ENCODE measurements around the gene NUAK1. TPM values are rescaled to one million over a fixed set of nuclear protein-coding genes. Genes with fewer than 3 reads are reported as not detected.

Gene NUAK1
- total and polyA plus RNA-seq, 2 experiments from 2014 or later, result 5.4 to 16.9 TPM

DNA sequence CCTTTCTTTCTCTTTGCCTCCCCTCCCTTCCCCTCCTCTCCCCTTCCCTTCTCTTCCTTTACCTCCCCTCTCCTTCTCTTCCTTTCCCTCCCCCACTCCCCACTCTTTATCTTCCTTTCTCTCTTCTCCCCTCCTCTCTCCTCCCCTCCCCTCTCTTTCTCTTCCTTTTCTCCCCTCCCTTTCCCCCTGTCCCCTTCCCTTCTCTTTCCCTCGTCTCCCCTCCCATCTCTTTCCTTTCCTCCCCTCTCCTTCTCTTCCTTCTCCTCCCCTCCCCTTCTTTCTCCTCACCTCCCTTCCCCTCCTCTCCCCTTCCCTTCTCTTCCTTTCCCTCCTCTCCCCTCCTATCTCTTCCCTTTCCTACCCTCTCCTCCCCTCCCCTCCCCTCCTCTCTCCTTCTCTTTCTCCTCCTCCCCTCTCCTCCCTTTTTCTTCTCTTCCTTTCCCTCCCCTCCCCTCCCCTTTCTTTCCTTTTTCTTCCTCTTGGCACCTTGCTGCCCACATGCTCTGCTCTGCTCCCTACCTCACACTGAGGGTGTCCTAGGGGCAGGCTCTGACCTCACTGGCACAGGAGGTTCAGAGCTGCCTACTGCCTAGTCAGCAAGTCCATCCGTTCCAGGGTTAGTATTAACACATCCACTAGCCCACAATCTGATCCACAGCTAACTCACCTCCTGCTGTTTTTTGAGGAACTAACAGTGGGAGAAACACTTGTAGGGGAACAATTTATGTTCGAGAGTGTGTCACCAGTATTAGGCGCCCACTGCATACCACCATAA lies 101.0 kb downstream of the NUAK1 start:
- no peak overlapping the region for H3K4me3 ChIP-seq
- no peak overlapping the region for H3K27ac ChIP-seq (ENCODE audit: low read depth)
- H3K36me3 ChIP-seq (ENCODE audit: insufficient read depth), result no peaks in the 10 kb centered on the region
- H4K20me1 ChIP-seq (replicated peaks; ENCODE audit: insufficient read depth), result no peaks in the 10 kb centered on the region
- H3K79me2 ChIP-seq (replicated peaks; ENCODE audit: insufficient read depth), result no peaks in the 10 kb centered on the region
- H3K27me3 ChIP-seq (ENCODE audit: insufficient read depth), result no peaks in the 10 kb centered on the region
- H3K9me3 Mint-ChIP-seq, result no peaks in the 10 kb centered on the region; the same call in 2 of the 3 replicates
- no peaks in the 10 kb centered on the region for H3F3A ChIP-seq (replicated peaks; ENCODE audit: low read depth)
- ATAC-seq (no peak), DNase-seq (ENCODE audit: low spot score) (no peak)
- H3K9me2 ChIP-seq (ENCODE audit: insufficient read depth), result peaks cover 3% of the 10 kb centered on the region; the same call in 1 of the 2 replicates
- H3K4me3 Mint-ChIP-seq, result no peak overlapping the region
- peaks cover 3% of the 10 kb centered on the region; the same call in 2 of the 3 replicates for H3K4me1 Mint-ChIP-seq
- TF ChIP-seq EZH2phosphoT487 (IDR thresholded peaks at IDR 0.05; ENCODE audit: unreplicated experiment) (no peak), EZH2 (IDR thresholded peaks at IDR 0.05; ENCODE audit: low read depth, unreplicated experiment) (no peak), ZNF331 (CRISPR knock-in tag; IDR thresholded peaks at IDR 0.05; ENCODE audit: low read depth) (no peak), CREB1 (CRISPR knock-in tag; IDR thresholded peaks at IDR 0.05; ENCODE audit: low read depth) (no peak), JUNB (IDR thresholded peaks at IDR 0.05; ENCODE audit: unreplicated experiment) (no peak), POLR2AphosphoS5 (IDR thresholded peaks at IDR 0.05; ENCODE audit: low read depth) (no peak), ZNF114 (CRISPR knock-in tag; IDR thresholded peaks at IDR 0.05) (no peak), STAT1 (IDR thresholded peaks at IDR 0.05; ENCODE audit: unreplicated experiment) (no peak), NANOG (IDR thresholded peaks at IDR 0.05; ENCODE audit: borderline replicate concordance) (no peak)
- TF ChIP-seq, protein P1, sequence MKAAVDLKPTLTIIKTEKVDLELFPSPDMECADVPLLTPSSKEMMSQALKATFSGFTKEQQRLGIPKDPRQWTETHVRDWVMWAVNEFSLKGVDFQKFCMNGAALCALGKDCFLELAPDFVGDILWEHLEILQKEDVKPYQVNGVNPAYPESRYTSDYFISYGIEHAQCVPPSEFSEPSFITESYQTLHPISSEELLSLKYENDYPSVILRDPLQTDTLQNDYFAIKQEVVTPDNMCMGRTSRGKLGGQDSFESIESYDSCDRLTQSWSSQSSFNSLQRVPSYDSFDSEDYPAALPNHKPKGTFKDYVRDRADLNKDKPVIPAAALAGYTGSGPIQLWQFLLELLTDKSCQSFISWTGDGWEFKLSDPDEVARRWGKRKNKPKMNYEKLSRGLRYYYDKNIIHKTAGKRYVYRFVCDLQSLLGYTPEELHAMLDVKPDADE (IDR thresholded peaks at IDR 0.05), result no peak
- TF ChIP-seq, protein P2, sequence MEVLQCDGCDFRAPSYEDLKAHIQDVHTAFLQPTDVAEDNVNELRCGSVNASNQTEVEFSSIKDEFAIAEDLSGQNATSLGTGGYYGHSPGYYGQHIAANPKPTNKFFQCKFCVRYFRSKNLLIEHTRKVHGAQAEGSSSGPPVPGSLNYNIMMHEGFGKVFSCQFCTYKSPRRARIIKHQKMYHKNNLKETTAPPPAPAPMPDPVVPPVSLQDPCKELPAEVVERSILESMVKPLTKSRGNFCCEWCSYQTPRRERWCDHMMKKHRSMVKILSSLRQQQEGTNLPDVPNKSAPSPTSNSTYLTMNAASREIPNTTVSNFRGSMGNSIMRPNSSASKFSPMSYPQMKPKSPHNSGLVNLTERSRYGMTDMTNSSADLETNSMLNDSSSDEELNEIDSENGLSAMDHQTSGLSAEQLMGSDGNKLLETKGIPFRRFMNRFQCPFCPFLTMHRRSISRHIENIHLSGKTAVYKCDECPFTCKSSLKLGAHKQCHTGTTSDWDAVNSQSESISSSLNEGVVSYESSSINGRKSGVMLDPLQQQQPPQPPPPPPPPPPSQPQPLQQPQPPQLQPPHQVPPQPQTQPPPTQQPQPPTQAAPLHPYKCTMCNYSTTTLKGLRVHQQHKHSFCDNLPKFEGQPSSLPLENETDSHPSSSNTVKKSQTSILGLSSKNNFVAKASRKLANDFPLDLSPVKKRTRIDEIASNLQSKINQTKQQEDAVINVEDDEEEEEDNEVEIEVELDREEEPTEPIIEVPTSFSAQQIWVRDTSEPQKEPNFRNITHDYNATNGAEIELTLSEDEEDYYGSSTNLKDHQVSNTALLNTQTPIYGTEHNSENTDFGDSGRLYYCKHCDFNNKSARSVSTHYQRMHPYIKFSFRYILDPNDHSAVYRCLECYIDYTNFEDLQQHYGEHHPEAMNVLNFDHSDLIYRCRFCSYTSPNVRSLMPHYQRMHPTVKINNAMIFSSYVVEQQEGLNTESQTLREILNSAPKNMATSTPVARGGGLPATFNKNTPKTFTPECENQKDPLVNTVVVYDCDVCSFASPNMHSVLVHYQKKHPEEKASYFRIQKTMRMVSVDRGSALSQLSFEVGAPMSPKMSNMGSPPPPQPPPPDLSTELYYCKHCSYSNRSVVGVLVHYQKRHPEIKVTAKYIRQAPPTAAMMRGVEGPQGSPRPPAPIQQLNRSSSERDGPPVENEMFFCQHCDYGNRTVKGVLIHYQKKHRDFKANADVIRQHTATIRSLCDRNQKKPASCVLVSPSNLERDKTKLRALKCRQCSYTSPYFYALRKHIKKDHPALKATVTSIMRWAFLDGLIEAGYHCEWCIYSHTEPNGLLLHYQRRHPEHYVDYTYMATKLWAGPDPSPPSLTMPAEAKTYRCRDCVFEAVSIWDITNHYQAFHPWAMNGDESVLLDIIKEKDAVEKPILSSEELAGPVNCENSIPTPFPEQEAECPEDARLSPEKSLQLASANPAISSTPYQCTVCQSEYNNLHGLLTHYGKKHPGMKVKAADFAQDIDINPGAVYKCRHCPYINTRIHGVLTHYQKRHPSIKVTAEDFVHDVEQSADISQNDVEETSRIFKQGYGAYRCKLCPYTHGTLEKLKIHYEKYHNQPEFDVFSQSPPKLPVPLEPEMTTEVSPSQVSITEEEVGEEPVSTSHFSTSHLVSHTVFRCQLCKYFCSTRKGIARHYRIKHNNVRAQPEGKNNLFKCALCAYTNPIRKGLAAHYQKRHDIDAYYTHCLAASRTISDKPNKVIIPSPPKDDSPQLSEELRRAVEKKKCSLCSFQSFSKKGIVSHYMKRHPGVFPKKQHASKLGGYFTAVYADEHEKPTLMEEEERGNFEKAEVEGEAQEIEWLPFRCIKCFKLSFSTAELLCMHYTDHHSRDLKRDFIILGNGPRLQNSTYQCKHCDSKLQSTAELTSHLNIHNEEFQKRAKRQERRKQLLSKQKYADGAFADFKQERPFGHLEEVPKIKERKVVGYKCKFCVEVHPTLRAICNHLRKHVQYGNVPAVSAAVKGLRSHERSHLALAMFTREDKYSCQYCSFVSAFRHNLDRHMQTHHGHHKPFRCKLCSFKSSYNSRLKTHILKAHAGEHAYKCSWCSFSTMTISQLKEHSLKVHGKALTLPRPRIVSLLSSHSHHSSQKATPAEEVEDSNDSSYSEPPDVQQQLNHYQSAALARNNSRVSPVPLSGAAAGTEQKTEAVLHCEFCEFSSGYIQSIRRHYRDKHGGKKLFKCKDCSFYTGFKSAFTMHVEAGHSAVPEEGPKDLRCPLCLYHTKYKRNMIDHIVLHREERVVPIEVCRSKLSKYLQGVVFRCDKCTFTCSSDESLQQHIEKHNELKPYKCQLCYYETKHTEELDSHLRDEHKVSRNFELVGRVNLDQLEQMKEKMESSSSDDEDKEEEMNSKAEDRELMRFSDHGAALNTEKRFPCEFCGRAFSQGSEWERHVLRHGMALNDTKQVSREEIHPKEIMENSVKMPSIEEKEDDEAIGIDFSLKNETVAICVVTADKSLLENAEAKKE (CRISPR knock-in tag; IDR thresholded peaks at IDR 0.05), result no peak
- TF ChIP-seq, protein P3, sequence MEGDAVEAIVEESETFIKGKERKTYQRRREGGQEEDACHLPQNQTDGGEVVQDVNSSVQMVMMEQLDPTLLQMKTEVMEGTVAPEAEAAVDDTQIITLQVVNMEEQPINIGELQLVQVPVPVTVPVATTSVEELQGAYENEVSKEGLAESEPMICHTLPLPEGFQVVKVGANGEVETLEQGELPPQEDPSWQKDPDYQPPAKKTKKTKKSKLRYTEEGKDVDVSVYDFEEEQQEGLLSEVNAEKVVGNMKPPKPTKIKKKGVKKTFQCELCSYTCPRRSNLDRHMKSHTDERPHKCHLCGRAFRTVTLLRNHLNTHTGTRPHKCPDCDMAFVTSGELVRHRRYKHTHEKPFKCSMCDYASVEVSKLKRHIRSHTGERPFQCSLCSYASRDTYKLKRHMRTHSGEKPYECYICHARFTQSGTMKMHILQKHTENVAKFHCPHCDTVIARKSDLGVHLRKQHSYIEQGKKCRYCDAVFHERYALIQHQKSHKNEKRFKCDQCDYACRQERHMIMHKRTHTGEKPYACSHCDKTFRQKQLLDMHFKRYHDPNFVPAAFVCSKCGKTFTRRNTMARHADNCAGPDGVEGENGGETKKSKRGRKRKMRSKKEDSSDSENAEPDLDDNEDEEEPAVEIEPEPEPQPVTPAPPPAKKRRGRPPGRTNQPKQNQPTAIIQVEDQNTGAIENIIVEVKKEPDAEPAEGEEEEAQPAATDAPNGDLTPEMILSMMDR (conservative IDR thresholded peaks at IDR 0.05; ENCODE audit: low read depth in 2 of 2), result no peak
- TF ChIP-seq, protein P4, sequence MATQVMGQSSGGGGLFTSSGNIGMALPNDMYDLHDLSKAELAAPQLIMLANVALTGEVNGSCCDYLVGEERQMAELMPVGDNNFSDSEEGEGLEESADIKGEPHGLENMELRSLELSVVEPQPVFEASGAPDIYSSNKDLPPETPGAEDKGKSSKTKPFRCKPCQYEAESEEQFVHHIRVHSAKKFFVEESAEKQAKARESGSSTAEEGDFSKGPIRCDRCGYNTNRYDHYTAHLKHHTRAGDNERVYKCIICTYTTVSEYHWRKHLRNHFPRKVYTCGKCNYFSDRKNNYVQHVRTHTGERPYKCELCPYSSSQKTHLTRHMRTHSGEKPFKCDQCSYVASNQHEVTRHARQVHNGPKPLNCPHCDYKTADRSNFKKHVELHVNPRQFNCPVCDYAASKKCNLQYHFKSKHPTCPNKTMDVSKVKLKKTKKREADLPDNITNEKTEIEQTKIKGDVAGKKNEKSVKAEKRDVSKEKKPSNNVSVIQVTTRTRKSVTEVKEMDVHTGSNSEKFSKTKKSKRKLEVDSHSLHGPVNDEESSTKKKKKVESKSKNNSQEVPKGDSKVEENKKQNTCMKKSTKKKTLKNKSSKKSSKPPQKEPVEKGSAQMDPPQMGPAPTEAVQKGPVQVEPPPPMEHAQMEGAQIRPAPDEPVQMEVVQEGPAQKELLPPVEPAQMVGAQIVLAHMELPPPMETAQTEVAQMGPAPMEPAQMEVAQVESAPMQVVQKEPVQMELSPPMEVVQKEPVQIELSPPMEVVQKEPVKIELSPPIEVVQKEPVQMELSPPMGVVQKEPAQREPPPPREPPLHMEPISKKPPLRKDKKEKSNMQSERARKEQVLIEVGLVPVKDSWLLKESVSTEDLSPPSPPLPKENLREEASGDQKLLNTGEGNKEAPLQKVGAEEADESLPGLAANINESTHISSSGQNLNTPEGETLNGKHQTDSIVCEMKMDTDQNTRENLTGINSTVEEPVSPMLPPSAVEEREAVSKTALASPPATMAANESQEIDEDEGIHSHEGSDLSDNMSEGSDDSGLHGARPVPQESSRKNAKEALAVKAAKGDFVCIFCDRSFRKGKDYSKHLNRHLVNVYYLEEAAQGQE (IDR thresholded peaks at IDR 0.05; ENCODE audit: unreplicated experiment), result no peak
- H3K27ac Mint-ChIP-seq, result no peak overlapping the region
- no peak overlapping the region for H2AFZ ChIP-seq
- H3K36me3 Mint-ChIP-seq (ENCODE audit: low read depth), result no peaks in the 10 kb centered on the region; the same call in 2 of the 3 replicates
- H3K27me3 Mint-ChIP-seq (ENCODE audit: insufficient read depth, low read depth, poor library complexity), result no peaks in the 10 kb centered on the region
- H3K4me1 ChIP-seq (ENCODE audit: insufficient read depth), result peaks cover 4% of the 10 kb centered on the region
- H3K4me2 ChIP-seq, result no peak overlapping the region

Data from GM23338 (cell line).